ENCODE results near the gene HOGA1. TPM values are rescaled to one million over a fixed set of nuclear protein-coding genes. Genes with fewer than 3 reads are reported as not detected.

HOGA1 gene
- total RNA-seq (2022; extraction: Qiagen RNA extraction; ENCODE audit: low read depth): 0.57 to 1.2 TPM (median 0.96 TPM) in 5 replicates

GRCh38 chr10:97584060-97584797, at the start of gene HOGA1:
Gene HOGA1 (plus strand): TSS chr10:97584389. CDS start chr10:97584704, 315 bp downstream.

GRCh38 chr10:97572214-97572989, 11.8 kb upstream of the HOGA1 start, which contains the start of gene ANKRD2:
Gene ANKRD2 (plus strand): TSS chr10:97572779. CDS start chr10:97572789, 10 bp downstream.

GRCh38 chr10:97589479-97589878, 5.3 kb downstream of the HOGA1 start, which contains the start of gene C10orf62:
Gene C10orf62 (plus strand): TSS chr10:97589721. CDS start chr10:97589898, 177 bp downstream.

GRCh38 chr10:97632949-97633884, 49.0 kb downstream of the HOGA1 start, which contains the start of gene MORN4:
Gene MORN4 (minus strand): TSS chr10:97633500. CDS start chr10:97619653, 13,847 bp downstream.

GRCh38 chr10:97640174-97640867, 56.1 kb downstream of the HOGA1 start, which contains the start of gene PI4K2A:
Gene PI4K2A (plus strand): TSS chr10:97640671. CDS start chr10:97640743, 72 bp downstream.

Other genes starting within 250 kb of the HOGA1 start
- 6.0 to 8.5 TPM (median 8.2 TPM) in 5 replicates for gene FRAT2, start 249.7 kb upstream of the HOGA1 start, total RNA-seq (2022; extraction: Qiagen RNA extraction; ENCODE audit: low read depth)
- 58.5 to 74.6 TPM (median 60.5 TPM) in 5 replicates for gene RRP12, start 183.0 kb upstream of the HOGA1 start, total RNA-seq (2022; extraction: Qiagen RNA extraction; ENCODE audit: low read depth)
- 583 to 640 TPM (median 631 TPM) in 5 replicates for gene PGAM1, start 158.2 kb upstream of the HOGA1 start, total RNA-seq (2022; extraction: Qiagen RNA extraction; ENCODE audit: low read depth)
- gene EXOSC1, start 138.4 kb upstream of the HOGA1 start, total RNA-seq (2022; extraction: Qiagen RNA extraction; ENCODE audit: low read depth): 53.5 to 58.6 TPM (median 54.4 TPM) in 5 replicates
- gene ZDHHC16, start 138.2 kb upstream of the HOGA1 start, total RNA-seq (2022; extraction: Qiagen RNA extraction; ENCODE audit: low read depth): 44.6 to 56.7 TPM (median 50.7 TPM) in 5 replicates
- 34.2 to 51.5 TPM (median 48.9 TPM) in 5 replicates for gene MMS19, start 86.0 kb upstream of the HOGA1 start, total RNA-seq (2022; extraction: Qiagen RNA extraction; ENCODE audit: low read depth)
- 15.7 to 20.4 TPM (median 17.4 TPM) in 5 replicates for gene UBTD1, start 85.5 kb upstream of the HOGA1 start, total RNA-seq (2022; extraction: Qiagen RNA extraction; ENCODE audit: low read depth)
- gene ANKRD2, start 11.6 kb upstream of the HOGA1 start, total RNA-seq (2022; extraction: Qiagen RNA extraction; ENCODE audit: low read depth): 2.9 to 5.1 TPM (median 4.3 TPM) in 5 replicates
- gene C10orf62, start 5.3 kb downstream of the HOGA1 start, total RNA-seq (2022; extraction: Qiagen RNA extraction; ENCODE audit: low read depth): not detected in 5 replicates
- 6.8 to 8.5 TPM (median 7.3 TPM) in 5 replicates for gene MORN4, start 49.1 kb downstream of the HOGA1 start, total RNA-seq (2022; extraction: Qiagen RNA extraction; ENCODE audit: low read depth)
- gene PI4K2A, start 56.3 kb downstream of the HOGA1 start, total RNA-seq (2022; extraction: Qiagen RNA extraction; ENCODE audit: low read depth): 27.9 to 32.8 TPM (median 31.9 TPM) in 5 replicates
- gene AVPI1, start 102.9 kb downstream of the HOGA1 start, total RNA-seq (2022; extraction: Qiagen RNA extraction; ENCODE audit: low read depth): 73.6 to 110 TPM (median 82.0 TPM) in 5 replicates
- 36.8 to 41.1 TPM (median 39.3 TPM) in 5 replicates for gene MARVELD1, start 129.3 kb downstream of the HOGA1 start, total RNA-seq (2022; extraction: Qiagen RNA extraction; ENCODE audit: low read depth)
- 23.0 to 27.7 TPM (median 25.1 TPM) in 5 replicates for gene ZFYVE27, start 152.7 kb downstream of the HOGA1 start, total RNA-seq (2022; extraction: Qiagen RNA extraction; ENCODE audit: low read depth)
- gene SFRP5, start 187.6 kb downstream of the HOGA1 start, total RNA-seq (2022; extraction: Qiagen RNA extraction; ENCODE audit: low read depth): 1.8 to 2.6 TPM (median 2.4 TPM) in 5 replicates